ENCODE measurements around the gene CCL8. TPM values are rescaled to one million over a fixed set of nuclear protein-coding genes. Genes with fewer than 3 reads are reported as not detected.

The CCL8 gene
- total and polyA plus RNA-seq, 2 of the 4 experiments (the other 2 are of a cell fraction), result not detected

GRCh38 chr17:34300652-34301370 lies 18.4 kb upstream of the CCL8 start:
- Histone ChIP-seq H2BK120ac (ENCODE audit: low read depth, low read length) (peak overlapping the region; percentile 60), H2BK15ac (ENCODE audit: low read depth, low read length) (peak overlapping the region; percentile 12; the same call in 1 of the 3 replicates), H2AFZ (replicated peaks; ENCODE audit: low read length, poor library complexity) (no peak overlapping the region), H4K91ac (ENCODE audit: insufficient read depth, low read depth, low read length) (peak overlapping the region; percentile 76), H2AK9ac (replicated peaks; ENCODE audit: low read depth, low read length, poor library complexity) (no peak overlapping the region), H3K14ac (replicated peaks; ENCODE audit: low read depth, low read length) (0 out of 2 replicates have a peak overlapping the region, but pooled peaks have one; percentile 10), H3K4me2 (ENCODE audit: low read depth, low read length) (peak overlapping the region; percentile 49), H3K27ac (ENCODE audit: insufficient read depth, low read length) (peak overlapping the region; percentile 34; the same call in 1 of the 2 replicates), H4K20me1 (ENCODE audit: insufficient read depth, low read length) (no peaks in the 10 kb centered on the region), H3K56ac (ENCODE audit: extremely low read depth, insufficient read depth, low read length) (no peak overlapping the region), H3K27me3 (ENCODE audit: control insufficient read depth, insufficient read depth, low read length) (no peaks in the 10 kb centered on the region), H2BK20ac (ENCODE audit: low read depth, low read length) (peak overlapping the region; percentile 80), H4K8ac (ENCODE audit: low read depth in 2 of 2, low read length in 2 of 2) (peak overlapping the region in 1 of 2 experiments; percentile 77; a peak in 1 of 4 replicates), H3K9ac (ENCODE audit: low read depth, low read length) (no peak overlapping the region), H3K9me1 (ENCODE audit: insufficient read depth, low read length) (peaks cover 14% of the 10 kb centered on the region), H2AK5ac (ENCODE audit: low read depth, low read length) (0 out of 2 replicates have a peak overlapping the region, but pooled peaks have one; percentile 20), H3K79me1 (ENCODE audit: low read depth in 1 of 2, low read length in 2 of 2) (no peaks in the 10 kb centered on the region), H4K5ac (ENCODE audit: low read depth, low read length) (peak overlapping the region; percentile 67; the same call in 1 of the 2 replicates), H3K4me1 (ENCODE audit: control insufficient read depth, insufficient read depth, low read length) (peaks cover 21% of the 10 kb centered on the region), H3K4me3 (ENCODE audit: insufficient read depth, low read depth, low read length) (no peak overlapping the region), H3K18ac (ENCODE audit: low read depth, low read length) (peak overlapping the region; percentile 65), H3K36me3 (ENCODE audit: control insufficient read depth, insufficient read depth, low read length) (no peaks in the 10 kb centered on the region), H3K23ac (ENCODE audit: low read depth, low read length) (no peak overlapping the region; the same call in 1 of the 2 replicates), H3K9me3 (ENCODE audit: control insufficient read depth, insufficient read depth, low read length) (no peaks in the 10 kb centered on the region), H2BK5ac (ENCODE audit: low read depth, low read length, poor library complexity, severe bottlenecking) (peak overlapping the region; percentile 96), H3K4ac (ENCODE audit: low read depth, low read length) (peak overlapping the region; percentile 64)
- dilution Hi-C loops (cut with HindIII; ENCODE audit: low sequenced_read_pairs, unreplicated experiment) (no loop called here), intact Hi-C loops (cut with micrococcal nuclease) (loop anchor here (1.0 kb wide), 1 partner anchor 46 kb away; the partner anchor contains the start of gene CCL2), in situ Hi-C loops (cut with MboI; ENCODE audit: low sequenced_read_pairs) (no loop called here)
- DNase-seq (peak; percentile 81), ATAC-seq (ENCODE audit: low read depth) (peak; percentile 67)
- CTCF ChIA-PET, result interaction anchor here (0.6 to 2.4 kb wide), 4 partner anchors 10 to 100 kb away, joined by 3 to 9 read pairs (median 6); no protein-coding TSS in a partner anchor
- no CpG with 5 or more reads among the region's 3 CpGs for WGBS, 2 experiments (ENCODE audit: extremely low coverage in 2 of 2, insufficient read length in 1 of 2)
- no TSS peak for BruUV-seq (replicated peaks)
- peak; percentile 58; the same call in 1 of the 2 replicates for TF ChIP-seq MAZ (IDR thresholded peaks at IDR 0.05; ENCODE audit: borderline replicate concordance, low read depth, low read length)
- peak; percentile 51; the same call in 1 of the 2 replicates for TF ChIP-seq FOS (IDR thresholded peaks at IDR 0.05; ENCODE audit: low read depth, low read length)
- TF ChIP-seq CEBPB (IDR thresholded peaks at IDR 0.05; ENCODE audit: low read depth, low read length), result peak; percentile 17; the same call in 1 of the 2 replicates
- TF ChIP-seq RCOR1 (IDR thresholded peaks at IDR 0.05; ENCODE audit: insufficient replicate concordance, low read length), result no peak
- TF ChIP-seq, protein P1, sequence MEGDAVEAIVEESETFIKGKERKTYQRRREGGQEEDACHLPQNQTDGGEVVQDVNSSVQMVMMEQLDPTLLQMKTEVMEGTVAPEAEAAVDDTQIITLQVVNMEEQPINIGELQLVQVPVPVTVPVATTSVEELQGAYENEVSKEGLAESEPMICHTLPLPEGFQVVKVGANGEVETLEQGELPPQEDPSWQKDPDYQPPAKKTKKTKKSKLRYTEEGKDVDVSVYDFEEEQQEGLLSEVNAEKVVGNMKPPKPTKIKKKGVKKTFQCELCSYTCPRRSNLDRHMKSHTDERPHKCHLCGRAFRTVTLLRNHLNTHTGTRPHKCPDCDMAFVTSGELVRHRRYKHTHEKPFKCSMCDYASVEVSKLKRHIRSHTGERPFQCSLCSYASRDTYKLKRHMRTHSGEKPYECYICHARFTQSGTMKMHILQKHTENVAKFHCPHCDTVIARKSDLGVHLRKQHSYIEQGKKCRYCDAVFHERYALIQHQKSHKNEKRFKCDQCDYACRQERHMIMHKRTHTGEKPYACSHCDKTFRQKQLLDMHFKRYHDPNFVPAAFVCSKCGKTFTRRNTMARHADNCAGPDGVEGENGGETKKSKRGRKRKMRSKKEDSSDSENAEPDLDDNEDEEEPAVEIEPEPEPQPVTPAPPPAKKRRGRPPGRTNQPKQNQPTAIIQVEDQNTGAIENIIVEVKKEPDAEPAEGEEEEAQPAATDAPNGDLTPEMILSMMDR (conservative IDR thresholded peaks at IDR 0.05; ENCODE audit: low read depth, low read length), result no peak
- TF ChIP-seq ELK1 (IDR thresholded peaks at IDR 0.05; ENCODE audit: borderline replicate concordance, low read depth, low read length), result no peak
- no peak for TF ChIP-seq CHD1 (IDR thresholded peaks at IDR 0.05; ENCODE audit: low read depth, low read length)
- POLR2A ChIA-PET (ENCODE audit: unreplicated experiment), result no interaction called here

Data from IMR-90 (cell line).